Lung (tissue), 12 donors: ENCODE results near the gene FLT3LG. TPM values are rescaled to one million over a fixed set of nuclear protein-coding genes. Genes with fewer than 3 reads are reported as not detected.

Experiments used
- ATAC-seq: fragments of 200-7000 bp; cut with Tn5 transposase; one replicate; pipeline ENCODE4 v1.9.1; 2020; ENCODE audit warnings: moderate number of reproducible peaks; ENCODE audit not compliant: insufficient read depth, low FRiP score
- DNase-seq, 3 donors: peaks; one replicate each; pipeline ENCODE4 v3.0.0-alpha.2; 2013 to 2017
- H3K27ac ChIP-seq, 2 donors: one replicate each; pipeline ENCODE4 v1.5.1; 2013; ENCODE audit warnings: mild to moderate bottlenecking in 2 of 2, moderate library complexity in 2 of 2, control low read depth in 1 of 2, inconsistent platforms in 1 of 2, low read depth in 1 of 2, low read length in 1 of 2
- H3K27me3 ChIP-seq, 3 donors: one replicate each; pipeline ENCODE4 v1.5.1; 2013; ENCODE audit warnings: low read length in 2 of 3; ENCODE audit not compliant: control insufficient read depth in 3 of 3, insufficient read depth in 3 of 3
- H3K36me3 ChIP-seq, 4 donors: one replicate each; pipeline ENCODE4 v1.5.1; 2013; ENCODE audit warnings: low read length in 4 of 4, mild to moderate bottlenecking in 1 of 4, moderate library complexity in 1 of 4; ENCODE audit not compliant: control insufficient read depth in 4 of 4, insufficient read depth in 4 of 4
- H3K4me1 ChIP-seq, 5 donors: one replicate each; pipeline ENCODE4 v1.5.1; 2013; ENCODE audit warnings: low read length in 5 of 5, mild to moderate bottlenecking in 2 of 5, moderate library complexity in 1 of 5; ENCODE audit not compliant: control insufficient read depth in 5 of 5, insufficient read depth in 5 of 5
- H3K4me3 ChIP-seq: one replicate; pipeline ENCODE4 v1.5.1; 2013; ENCODE audit warnings: mild to moderate bottlenecking, control low read depth, moderate library complexity
- H3K9ac ChIP-seq, 2 donors: one replicate each; pipeline ENCODE4 v1.5.1; 2013; ENCODE audit warnings: low read length in 2 of 2, control low read depth in 1 of 2; ENCODE audit not compliant: insufficient read depth in 1 of 2
- H3K9me3 ChIP-seq, 4 donors: one replicate each; pipeline ENCODE4 v1.5.1; 2013; ENCODE audit warnings: low read length in 3 of 4, mild to moderate bottlenecking in 1 of 4, moderate library complexity in 1 of 4; ENCODE audit not compliant: control insufficient read depth in 4 of 4, insufficient read depth in 3 of 4
- CTCF ChIP-seq: IDR thresholded peaks from 2 replicates; pipeline ENCODE4 v1.5.1; 2012; ENCODE audit warnings: mild to moderate bottlenecking; ENCODE audit errors: control extremely low read depth, extremely low read depth
- WGBS, 2 donors: extraction: QIAGEN DNeasy Blood & Tissue Kit; methylation state at CpG; one replicate each; pipeline ENCODE4 v1.1.7; 2013; 5-methylcytosine and 5-hydroxymethylcytosine counted together
- polyA plus RNA-seq, 2 donors: library from polyadenylated mRNA; stranded (reverse); fragments of 200-250 nt; gene quantifications; one replicate each; pipeline ENCODE4 v1.2.1, GENCODE V29; 2013
- total RNA-seq, 2 donors: library from RNA; depleted of rRNA in 1 of 2; stranded (reverse); fragments of >200 nt in 1 of 2; gene quantifications; one replicate each; pipeline ENCODE4 v1.2.1, GENCODE V29; 2014 to 2021
- donor health status: control.
- donor health status: control.
- donor health status: Bipolar disorder and iron deficiency.
- donor health status: healthy.
- donor health status: DM: yes; HTN: yes; CAD: no.

The FLT3LG gene
- total and polyA plus RNA-seq, 4 donors = 2.9 to 15.0 (median 9.2) TPM

- no peak overlapping the region for H3K4me3 ChIP-seq
- 95 to 98% methylated on average over 37 of the region's 37 CpGs for WGBS, 2 donors
- TF ChIP-seq CTCF = no peak
- H3K27me3 ChIP-seq = no peaks in the 10 kb centered on the region
- H3K9me3 ChIP-seq = no peaks in the 10 kb centered on the region
- H3K36me3 ChIP-seq = peaks cover 0 to 44% (median 1%) of the 10 kb centered on the region in 4 donors
- ATAC-seq = no peak
- H3K4me1 ChIP-seq = peaks cover 0 to 12% (median 5%) of the 10 kb centered on the region in 5 donors
- no peak overlapping the region for H3K27ac ChIP-seq
- no peak for DNase-seq
- no peak overlapping the region for H3K9ac ChIP-seq
Measured at GRCh38 chr19:49461656-49462055, 12.4 kb upstream of the FLT3LG start.

GRCh38 chr19:49462492-49462891, 11.5 kb upstream of the FLT3LG start:
- Histone ChIP-seq H3K9ac (no peak overlapping the region), H3K4me3 (no peak overlapping the region), H3K4me1 (peaks cover 0 to 8% (median 5%) of the 10 kb centered on the region in 5 donors), H3K27me3 (no peaks in the 10 kb centered on the region), H3K27ac (no peak overlapping the region), H3K9me3 (no peaks in the 10 kb centered on the region), H3K36me3 (peaks cover 0 to 44% (median 1%) of the 10 kb centered on the region in 4 donors)
- DNase-seq (no peak), ATAC-seq (no peak)
- WGBS, 2 donors = 89 to 90% methylated on average over 12 of the region's 12 CpGs
- TF ChIP-seq CTCF = no peak

- Histone ChIP-seq H3K4me3 (no peak overlapping the region), H3K4me1 (peaks cover 0 to under 1% (median 0%) of the 10 kb centered on the region in 5 donors), H3K27me3 (no peaks in the 10 kb centered on the region), H3K9ac (no peak overlapping the region), H3K27ac (no peak overlapping the region), H3K36me3 (peaks cover 0 to 42% (median 1%) of the 10 kb centered on the region in 4 donors), H3K9me3 (no peaks in the 10 kb centered on the region)
- ATAC-seq = no peak
- TF ChIP-seq CTCF = no peak
- no peak for DNase-seq
- WGBS, 2 donors = 94 to 95% methylated on average over 35 to 39 of the region's 39 CpGs
Measured at GRCh38 chr19:49463960-49464740, 9.9 kb upstream of the FLT3LG start.
